ENCODE data around the gene SLC38A2. TPM values are rescaled to one million over a fixed set of nuclear protein-coding genes. Genes with fewer than 3 reads are reported as not detected.

The SLC38A2 gene
- polyA plus RNA-seq, 1 donor from 2014 or later = 143 TPM

DNA sequence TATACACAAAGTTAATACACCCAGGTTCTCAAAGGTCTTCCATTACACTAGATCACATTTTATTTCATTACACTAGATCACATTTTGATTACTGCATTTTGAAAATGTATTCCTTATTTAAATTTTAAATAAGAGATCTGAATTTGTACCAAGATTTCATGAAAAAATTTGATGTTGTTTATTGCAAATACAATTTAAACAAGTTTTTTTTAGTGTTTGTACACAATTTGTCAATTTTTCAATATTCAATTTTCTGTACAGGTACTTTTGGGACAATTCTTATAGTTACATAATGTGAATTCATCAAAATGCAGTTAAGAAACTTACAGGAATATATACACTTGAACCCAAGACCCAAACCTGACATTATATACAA lies 14.3 kb downstream of the SLC38A2 start:
- Histone ChIP-seq H3K27me3 (ENCODE audit: insufficient read depth, low read depth, low read length) (no peaks in the 10 kb centered on the region), H3K9me2 (ENCODE audit: insufficient read depth, low read length) (no peaks in the 10 kb centered on the region), H3F3A (ENCODE audit: insufficient read depth, low read length, poor library complexity, severe bottlenecking) (no peaks in the 10 kb centered on the region), H2AFZ (ENCODE audit: low read depth, low read length) (no peak overlapping the region), H3K36me3 (ENCODE audit: insufficient read depth, low read length) (peaks cover 7% of the 10 kb centered on the region), H3K79me2 (replicated peaks; ENCODE audit: insufficient read depth, low read length) (no peaks in the 10 kb centered on the region), H3K4me2 (ENCODE audit: low read length) (no peak overlapping the region), H3K9ac (ENCODE audit: low read length) (no peak overlapping the region), H3K9me3 (ENCODE audit: low read length) (no peaks in the 10 kb centered on the region), H4K20me1 (ENCODE audit: insufficient read depth) (no peaks in the 10 kb centered on the region), H3K4me3 (ENCODE audit: low read length) (no peak overlapping the region), H3K27ac (ENCODE audit: low read length) (no peak overlapping the region)
- TF ChIP-seq, protein P1, sequence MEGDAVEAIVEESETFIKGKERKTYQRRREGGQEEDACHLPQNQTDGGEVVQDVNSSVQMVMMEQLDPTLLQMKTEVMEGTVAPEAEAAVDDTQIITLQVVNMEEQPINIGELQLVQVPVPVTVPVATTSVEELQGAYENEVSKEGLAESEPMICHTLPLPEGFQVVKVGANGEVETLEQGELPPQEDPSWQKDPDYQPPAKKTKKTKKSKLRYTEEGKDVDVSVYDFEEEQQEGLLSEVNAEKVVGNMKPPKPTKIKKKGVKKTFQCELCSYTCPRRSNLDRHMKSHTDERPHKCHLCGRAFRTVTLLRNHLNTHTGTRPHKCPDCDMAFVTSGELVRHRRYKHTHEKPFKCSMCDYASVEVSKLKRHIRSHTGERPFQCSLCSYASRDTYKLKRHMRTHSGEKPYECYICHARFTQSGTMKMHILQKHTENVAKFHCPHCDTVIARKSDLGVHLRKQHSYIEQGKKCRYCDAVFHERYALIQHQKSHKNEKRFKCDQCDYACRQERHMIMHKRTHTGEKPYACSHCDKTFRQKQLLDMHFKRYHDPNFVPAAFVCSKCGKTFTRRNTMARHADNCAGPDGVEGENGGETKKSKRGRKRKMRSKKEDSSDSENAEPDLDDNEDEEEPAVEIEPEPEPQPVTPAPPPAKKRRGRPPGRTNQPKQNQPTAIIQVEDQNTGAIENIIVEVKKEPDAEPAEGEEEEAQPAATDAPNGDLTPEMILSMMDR (IDR thresholded peaks at IDR 0.05; ENCODE audit: poor library complexity, severe bottlenecking) = no peak
- no peak for TF ChIP-seq EP300 (conservative IDR thresholded peaks at IDR 0.05; ENCODE audit: poor library complexity, severe bottlenecking)
- no peak for TF ChIP-seq POLR2AphosphoS5 (IDR thresholded peaks at IDR 0.05)
- no peak for TF ChIP-seq MXI1 (conservative IDR thresholded peaks at IDR 0.05; ENCODE audit: poor library complexity, severe bottlenecking)
- TF ChIP-seq TAF1 (IDR thresholded peaks at IDR 0.05; ENCODE audit: low read depth) = no peak
- no peak for TF ChIP-seq EZH2 (IDR thresholded peaks at IDR 0.05; ENCODE audit: borderline replicate concordance, insufficient read depth, low read length, poor library complexity, severe bottlenecking)
- TF ChIP-seq RAD21 (conservative IDR thresholded peaks at IDR 0.05) = no peak
- TF ChIP-seq SMC3 (conservative IDR thresholded peaks at IDR 0.05; ENCODE audit: poor library complexity) = no peak
- TF ChIP-seq, protein P2, sequence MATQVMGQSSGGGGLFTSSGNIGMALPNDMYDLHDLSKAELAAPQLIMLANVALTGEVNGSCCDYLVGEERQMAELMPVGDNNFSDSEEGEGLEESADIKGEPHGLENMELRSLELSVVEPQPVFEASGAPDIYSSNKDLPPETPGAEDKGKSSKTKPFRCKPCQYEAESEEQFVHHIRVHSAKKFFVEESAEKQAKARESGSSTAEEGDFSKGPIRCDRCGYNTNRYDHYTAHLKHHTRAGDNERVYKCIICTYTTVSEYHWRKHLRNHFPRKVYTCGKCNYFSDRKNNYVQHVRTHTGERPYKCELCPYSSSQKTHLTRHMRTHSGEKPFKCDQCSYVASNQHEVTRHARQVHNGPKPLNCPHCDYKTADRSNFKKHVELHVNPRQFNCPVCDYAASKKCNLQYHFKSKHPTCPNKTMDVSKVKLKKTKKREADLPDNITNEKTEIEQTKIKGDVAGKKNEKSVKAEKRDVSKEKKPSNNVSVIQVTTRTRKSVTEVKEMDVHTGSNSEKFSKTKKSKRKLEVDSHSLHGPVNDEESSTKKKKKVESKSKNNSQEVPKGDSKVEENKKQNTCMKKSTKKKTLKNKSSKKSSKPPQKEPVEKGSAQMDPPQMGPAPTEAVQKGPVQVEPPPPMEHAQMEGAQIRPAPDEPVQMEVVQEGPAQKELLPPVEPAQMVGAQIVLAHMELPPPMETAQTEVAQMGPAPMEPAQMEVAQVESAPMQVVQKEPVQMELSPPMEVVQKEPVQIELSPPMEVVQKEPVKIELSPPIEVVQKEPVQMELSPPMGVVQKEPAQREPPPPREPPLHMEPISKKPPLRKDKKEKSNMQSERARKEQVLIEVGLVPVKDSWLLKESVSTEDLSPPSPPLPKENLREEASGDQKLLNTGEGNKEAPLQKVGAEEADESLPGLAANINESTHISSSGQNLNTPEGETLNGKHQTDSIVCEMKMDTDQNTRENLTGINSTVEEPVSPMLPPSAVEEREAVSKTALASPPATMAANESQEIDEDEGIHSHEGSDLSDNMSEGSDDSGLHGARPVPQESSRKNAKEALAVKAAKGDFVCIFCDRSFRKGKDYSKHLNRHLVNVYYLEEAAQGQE (IDR thresholded peaks at IDR 0.05; ENCODE audit: borderline replicate concordance) = no peak

DNA sequence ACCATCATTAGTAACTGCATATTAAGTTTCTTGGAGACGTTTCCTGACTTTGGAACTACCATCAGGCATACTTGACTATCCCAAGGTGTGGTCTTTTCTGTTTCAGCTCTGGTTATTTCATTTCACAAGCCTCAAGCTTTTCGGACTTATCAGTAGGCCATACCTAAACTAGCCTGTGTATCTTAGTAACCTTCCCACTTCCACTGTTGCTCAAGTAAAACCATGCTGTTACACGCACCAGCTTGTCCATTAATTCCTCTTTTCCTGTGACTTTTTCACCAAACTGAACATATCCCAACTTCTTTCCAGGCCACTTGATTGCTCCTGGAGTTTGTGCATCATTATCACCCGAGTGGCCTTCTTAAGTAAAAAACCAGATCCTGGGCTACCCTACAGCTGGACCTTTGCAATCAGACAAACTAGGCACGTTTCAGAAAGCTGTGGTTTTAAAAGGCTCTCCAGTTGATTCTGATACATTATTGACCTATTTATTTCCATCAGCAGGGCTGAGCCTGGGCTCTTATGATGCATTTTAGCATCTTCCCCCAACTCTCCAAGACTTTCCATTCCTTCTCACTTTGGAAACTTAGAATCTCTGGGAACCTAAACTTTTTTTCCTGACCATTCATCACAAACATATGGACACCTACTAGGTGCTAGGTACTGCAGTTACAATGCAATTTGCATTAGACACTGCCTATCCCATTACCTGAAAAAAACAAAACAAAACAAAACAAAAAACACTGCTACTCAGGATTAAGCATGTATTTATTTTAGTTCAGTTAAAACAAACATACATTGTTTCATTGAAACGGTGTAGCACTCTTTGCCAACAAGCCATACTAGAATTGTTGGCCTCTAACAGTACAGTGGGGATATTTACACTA lies 14.9 kb downstream of the SLC38A2 start:
- H3F3A ChIP-seq (ENCODE audit: insufficient read depth, low read length, poor library complexity, severe bottlenecking) = no peaks in the 10 kb centered on the region
- H4K20me1 ChIP-seq (ENCODE audit: insufficient read depth) = no peaks in the 10 kb centered on the region
- no peak overlapping the region for H3K4me2 ChIP-seq (ENCODE audit: low read length)
- no peak overlapping the region for H3K27ac ChIP-seq (ENCODE audit: low read length)
- H3K9me2 ChIP-seq (ENCODE audit: insufficient read depth, low read length) = no peaks in the 10 kb centered on the region
- H2AFZ ChIP-seq (ENCODE audit: low read depth, low read length) = no peak overlapping the region
- TF ChIP-seq TAF1 (IDR thresholded peaks at IDR 0.05; ENCODE audit: low read depth) (no peak), POLR2AphosphoS5 (IDR thresholded peaks at IDR 0.05) (no peak), EZH2 (IDR thresholded peaks at IDR 0.05; ENCODE audit: borderline replicate concordance, insufficient read depth, low read length, poor library complexity, severe bottlenecking) (no peak)
- TF ChIP-seq, protein P2 (IDR thresholded peaks at IDR 0.05; ENCODE audit: borderline replicate concordance) = no peak
- TF ChIP-seq, protein P1 (IDR thresholded peaks at IDR 0.05; ENCODE audit: poor library complexity, severe bottlenecking) = no peak
- no peak overlapping the region for H3K4me3 ChIP-seq (ENCODE audit: low read length)
- no peaks in the 10 kb centered on the region for H3K9me3 ChIP-seq (ENCODE audit: low read length)
- H3K36me3 ChIP-seq (ENCODE audit: insufficient read depth, low read length) = peaks cover 1% of the 10 kb centered on the region
- H3K9ac ChIP-seq (ENCODE audit: low read length) = no peak overlapping the region
- no peaks in the 10 kb centered on the region for H3K79me2 ChIP-seq (replicated peaks; ENCODE audit: insufficient read depth, low read length)
- H3K27me3 ChIP-seq (ENCODE audit: insufficient read depth, low read depth, low read length) = no peaks in the 10 kb centered on the region
